Cardiac muscle cell (in vitro differentiated cells and primary cell): ENCODE results near the gene FNDC10. TPM values are rescaled to one million over a fixed set of nuclear protein-coding genes. Genes with fewer than 3 reads are reported as not detected.
"Not testable (repeated sequence)": the region's sequence is repeated elsewhere in the genome, so short reads cannot be mapped to it uniquely, and the experiment has no call there.

Source experiments
- DNase-seq, 2 donors: peaks; one replicate each; pipeline versions ENCODE4 v3.0.0 to v3.0.0-alpha.2; 2010 to 2017; ENCODE audit warnings: low read depth in 1 of 2, low spot score in 1 of 2
- H3K27ac ChIP-seq: fragments of 200-600 bp; sonication (generic); 2 replicates; pipeline ENCODE4 v1.5.1; 2016
- H3K27me3 ChIP-seq: fragments of 200-600 bp; sonication (generic); 2 replicates; pipeline ENCODE4 v1.6.0; 2016; ENCODE audit warnings: control low read depth
- H3K36me3 ChIP-seq: fragments of 200-600 bp; sonication (generic); 2 replicates; pipeline ENCODE4 v1.5.1; 2016; ENCODE audit warnings: control low read depth
- H3K4me1 ChIP-seq: fragments of 200-600 bp; sonication (generic); 2 replicates; pipeline ENCODE4 v1.8.1; 2017; ENCODE audit warnings: low read depth, mild to moderate bottlenecking, mixed run types
- H3K4me3 ChIP-seq: fragments of 200-600 bp; sonication (generic); 2 replicates; pipeline ENCODE4 v1.5.1; 2016; ENCODE audit warnings: mild to moderate bottlenecking
- H3K9me3 ChIP-seq: fragments of 200-600 bp; sonication (generic); 2 replicates; pipeline ENCODE4 v1.5.1; 2017; ENCODE audit warnings: low read depth, mild to moderate bottlenecking, control low read depth
- CTCF ChIP-seq: IDR thresholded peaks from 2 replicates; pipeline ENCODE4 v1.5.1; 2012; ENCODE audit warnings: low read depth, mild to moderate bottlenecking, low read length
- polyA plus RNA-seq: library from polyadenylated mRNA; unstranded; fragments of >200 nt; fragmentation: Nextera tagmentation; extraction: Ambion mirVana; gene quantifications from 2 replicates; pipeline ENCODE4 v1.2.1, GENCODE V29; 2016
- total RNA-seq: library from RNA; depleted of rRNA; stranded (reverse); fragments of >200 nt; gene quantifications from 2 replicates; pipeline ENCODE4 v1.2.3, GENCODE V29; 2016

FNDC10 gene
- total and polyA plus RNA-seq, 2 experiments from 2014 or later, result 30.9 to 62.3 TPM

GRCh38 chr1:1599030-1599934, 653 bp downstream of the FNDC10 start:
- Histone ChIP-seq H3K9me3 (no peaks in the 10 kb centered on the region), H3K27me3 (peaks cover 52% of the 10 kb centered on the region), H3K4me1 (peaks cover 14% of the 10 kb centered on the region), H3K4me3 (peak overlapping the region; percentile 12), H3K27ac (no peak overlapping the region), H3K36me3 (no peaks in the 10 kb centered on the region)
- no peak for TF ChIP-seq CTCF
- DNase-seq, result peak; percentile 46 to 66

DNA sequence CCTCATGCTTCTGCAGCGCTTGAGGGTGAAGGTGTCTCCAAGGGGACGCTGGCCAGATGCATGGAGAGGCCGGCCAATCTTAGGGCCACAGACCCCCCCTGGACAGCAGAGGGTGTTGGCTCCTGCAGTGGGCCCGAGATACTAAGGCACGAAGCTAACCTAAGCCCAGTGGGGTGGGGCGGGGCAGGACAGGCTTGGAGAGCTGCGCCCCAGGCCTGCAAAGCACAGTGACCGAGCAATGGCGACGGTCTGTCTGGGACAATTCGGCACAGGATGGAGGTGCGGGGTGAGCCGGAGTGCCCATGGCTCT, 1.3 kb downstream of the FNDC10 start:
- Histone ChIP-seq H3K4me3 (no peak overlapping the region), H3K9me3 (no peaks in the 10 kb centered on the region), H3K27ac (no peak overlapping the region), H3K36me3 (no peaks in the 10 kb centered on the region), H3K27me3 (peaks cover 48% of the 10 kb centered on the region), H3K4me1 (peaks cover 14% of the 10 kb centered on the region)
- no peak for DNase-seq
- no peak for TF ChIP-seq CTCF

DNA sequence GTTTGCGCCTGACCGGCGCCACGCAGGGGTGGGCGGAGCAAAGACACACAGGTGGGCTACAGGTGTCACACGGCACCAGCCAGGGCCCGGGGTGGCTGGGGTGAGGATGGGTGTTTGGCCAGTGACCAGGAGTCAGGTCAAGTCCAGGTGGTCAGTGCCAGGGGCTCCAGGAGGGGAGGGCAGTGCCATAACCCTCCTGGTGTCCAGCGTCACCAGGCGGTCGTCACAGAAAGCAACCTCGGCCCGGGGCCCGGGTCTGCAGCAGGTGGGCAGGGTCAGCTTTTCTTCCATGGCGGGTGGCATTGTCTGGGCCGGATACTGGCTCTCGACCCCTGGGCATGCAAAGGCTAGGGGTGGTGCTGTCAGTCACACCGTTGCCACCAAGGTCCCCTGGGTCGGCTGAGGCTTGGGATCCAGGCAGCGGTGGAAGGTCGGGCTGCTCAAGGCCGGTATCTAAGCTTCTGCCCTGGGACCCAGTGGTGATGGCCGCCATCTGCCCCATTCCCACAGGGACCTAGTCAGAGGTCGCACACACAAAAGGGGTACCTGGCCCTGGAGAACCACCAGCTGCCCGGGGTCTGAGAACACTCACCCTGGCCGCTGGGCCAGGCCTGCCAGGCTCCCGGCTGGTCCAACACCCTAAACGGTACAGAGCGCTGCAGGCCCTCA, 1.8 kb downstream of the FNDC10 start:
- DNase-seq, result no peak
- H3K9me3 ChIP-seq, result no peaks in the 10 kb centered on the region
- H3K27ac ChIP-seq, result no peak overlapping the region
- H3K27me3 ChIP-seq, result peaks cover 43% of the 10 kb centered on the region
- H3K36me3 ChIP-seq, result no peaks in the 10 kb centered on the region
- H3K4me1 ChIP-seq, result peaks cover 14% of the 10 kb centered on the region
- no peak for TF ChIP-seq CTCF
- no peak overlapping the region for H3K4me3 ChIP-seq

GRCh38 chr1:1597275-1597930, 2.5 kb downstream of the FNDC10 start:
- Histone ChIP-seq H3K27me3 (peaks cover 35% of the 10 kb centered on the region), H3K27ac (no peak overlapping the region), H3K9me3 (no peaks in the 10 kb centered on the region), H3K4me1 (peaks cover 14% of the 10 kb centered on the region), H3K4me3 (no peak overlapping the region), H3K36me3 (no peaks in the 10 kb centered on the region)
- TF ChIP-seq CTCF, result peak; percentile 37
- peak in 1 of 2 donors; percentile 42 for DNase-seq

DNA sequence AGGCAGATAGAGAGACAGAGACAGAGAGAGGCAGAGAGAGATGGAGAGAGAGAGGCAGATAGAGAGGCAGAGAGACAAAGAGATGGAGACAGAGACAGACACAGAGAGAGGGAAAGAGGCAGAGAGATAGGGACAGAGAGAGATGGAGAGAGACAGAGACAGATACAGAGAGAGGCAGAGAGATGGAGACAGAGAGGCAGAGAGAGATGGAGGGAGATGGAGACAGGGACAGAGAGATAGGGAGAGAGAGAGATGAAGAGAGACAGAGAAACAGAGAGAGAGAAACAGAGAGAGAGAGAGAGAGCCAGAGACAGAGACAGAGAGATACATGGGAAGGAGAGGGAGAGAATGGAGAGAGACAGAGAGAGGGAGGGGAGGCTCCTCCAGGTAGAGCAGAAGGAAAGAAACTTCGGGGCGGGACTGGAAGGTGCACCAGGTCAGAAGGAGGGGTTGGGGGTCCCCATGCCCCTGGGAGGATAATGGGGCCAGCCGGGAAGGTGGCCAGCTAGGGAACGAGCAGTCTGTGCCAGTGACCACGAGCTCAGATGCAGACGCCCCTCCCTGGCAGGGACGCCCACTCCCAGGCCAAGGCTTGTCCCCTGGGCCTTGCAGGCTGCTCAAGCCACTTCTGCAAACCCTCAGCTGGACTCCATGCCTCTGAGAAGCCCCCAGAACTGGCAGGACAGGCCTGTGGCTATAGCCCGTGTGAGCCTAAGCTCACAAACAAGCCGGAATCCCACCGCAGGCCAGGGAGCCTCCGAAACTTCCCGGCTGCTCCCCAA, 3.3 kb downstream of the FNDC10 start:
- peaks cover 28% of the 10 kb centered on the region for H3K27me3 ChIP-seq
- peaks cover 14% of the 10 kb centered on the region for H3K4me1 ChIP-seq
- H3K36me3 ChIP-seq, result no peaks in the 10 kb centered on the region
- no peak for DNase-seq
- no peak overlapping the region for H3K27ac ChIP-seq
- H3K4me3 ChIP-seq, result no peak overlapping the region
- TF ChIP-seq CTCF, result no peak
- no peaks in the 10 kb centered on the region for H3K9me3 ChIP-seq

DNA sequence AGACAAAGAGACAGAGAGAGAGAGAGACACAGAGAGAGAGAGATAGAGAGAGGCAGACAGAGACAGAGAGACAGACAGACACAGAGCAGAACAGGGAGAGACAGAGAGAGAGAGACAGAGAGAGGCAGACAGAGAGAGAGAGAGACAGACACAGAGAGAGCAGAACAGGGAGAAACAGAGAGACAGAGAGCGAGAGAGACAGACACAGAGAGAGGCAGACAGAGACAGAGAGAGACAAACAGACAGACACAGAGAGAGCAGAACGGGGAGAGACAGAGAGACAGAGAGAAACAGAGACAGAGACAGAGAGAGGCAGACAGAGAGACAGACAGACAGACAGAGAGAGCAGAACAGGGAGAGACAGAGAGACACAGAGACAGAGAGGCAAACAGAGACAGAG, 4.6 kb downstream of the FNDC10 start:
- H3K4me3 ChIP-seq, H3K9me3 ChIP-seq, H3K36me3 ChIP-seq, DNase-seq, H3K27ac ChIP-seq: not testable (repeated sequence)
- peaks cover 13% of the 10 kb centered on the region for H3K4me1 ChIP-seq
- peaks cover 15% of the 10 kb centered on the region for H3K27me3 ChIP-seq
